GM23248 (cell line): ENCODE results near the gene L1CAM. TPM values are rescaled to one million over a fixed set of nuclear protein-coding genes. Genes with fewer than 3 reads are reported as not detected.
A peak's percentile ranks its signal among the peaks of the same experiment; 100 is the strongest.

Source experiments
- DNase-seq: peaks from one replicate; pipeline ENCODE4 v3.0.0-alpha.2; 2015
- H2AFZ ChIP-seq: fragments of 200-600 bp; sonication (generic); 2 replicates; pipeline ENCODE4 v1.6.1; 2016; ENCODE audit warnings: antibody characterized with exemption
- H3F3A ChIP-seq: fragments of 200-600 bp; sonication (generic); 2 replicates; pipeline ENCODE4 v1.6.1; 2016; ENCODE audit warnings: mild to moderate bottlenecking, antibody characterized with exemption, mixed run types; ENCODE audit not compliant: insufficient read depth
- H3K27ac ChIP-seq: fragments of 200-600 bp; sonication (generic); 2 replicates; pipeline ENCODE4 v1.5.1; 2016; ENCODE audit warnings: mild to moderate bottlenecking
- H3K27me3 ChIP-seq: fragments of 200-600 bp; sonication (generic); replicated peaks from 2 replicates; pipeline ENCODE4 v1.6.1; 2016; ENCODE audit warnings: mild to moderate bottlenecking; ENCODE audit not compliant: insufficient read depth
- H3K36me3 ChIP-seq: fragments of 200-600 bp; sonication (generic); 2 replicates; pipeline ENCODE4 v1.6.1; 2016; ENCODE audit warnings: low read depth, mild to moderate bottlenecking
- H3K4me1 ChIP-seq: fragments of 200-600 bp; sonication (generic); 2 replicates; pipeline ENCODE4 v1.6.1; 2016; ENCODE audit warnings: mild to moderate bottlenecking; ENCODE audit not compliant: insufficient read depth
- H3K4me2 ChIP-seq: fragments of 200-600 bp; sonication (generic); one replicate; pipeline ENCODE4 v1.6.1; 2016; ENCODE audit warnings: mild to moderate bottlenecking; ENCODE audit not compliant: unreplicated experiment
- H3K4me3 ChIP-seq: fragments of 200-600 bp; sonication (generic); 2 replicates; pipeline ENCODE4 v1.5.1; 2016; ENCODE audit warnings: mild to moderate bottlenecking
- H3K79me2 ChIP-seq: fragments of 200-600 bp; sonication (generic); 2 replicates; pipeline ENCODE4 v1.6.1; 2016; ENCODE audit warnings: mild to moderate bottlenecking; ENCODE audit not compliant: insufficient read depth
- H3K9ac ChIP-seq: fragments of 200-600 bp; sonication (generic); 2 replicates; pipeline ENCODE4 v1.6.1; 2016; ENCODE audit warnings: mild to moderate bottlenecking
- H3K9me2 ChIP-seq: fragments of 200-600 bp; sonication (generic); 2 replicates; pipeline ENCODE4 v1.6.1; 2016; ENCODE audit warnings: mixed run types, mild to moderate bottlenecking, moderate library complexity; ENCODE audit not compliant: insufficient read depth
- H3K9me3 ChIP-seq: fragments of 200-600 bp; sonication (generic); one replicate; pipeline ENCODE4 v1.6.1; 2017; ENCODE audit warnings: low read depth
- H4K20me1 ChIP-seq: fragments of 200-600 bp; sonication (generic); 2 replicates; pipeline ENCODE4 v1.6.0; 2016; ENCODE audit not compliant: insufficient read depth
- EZH2 ChIP-seq: fragments of 200-600 bp; sonication (generic); IDR thresholded peaks from 2 replicates; pipeline ENCODE4 v1.6.1; 2018; ENCODE audit warnings: antibody characterized with exemption, mild to moderate bottlenecking; ENCODE audit not compliant: insufficient read depth, poor library complexity, severe bottlenecking
- EZH2phosphoT487 ChIP-seq: fragments of 200-600 bp; sonication (generic); IDR thresholded peaks from 2 replicates; pipeline ENCODE4 v1.6.1; 2018; ENCODE audit warnings: antibody characterized with exemption, moderate library complexity, mild to moderate bottlenecking, low read depth; ENCODE audit not compliant: insufficient read depth
- WGBS, 2 experiments: methylation state at CpG; one replicate each; pipeline ENCODE4 v1.1.6; 2015 to 2017; ENCODE audit warnings: low lambda C conversion rate in 2 of 2, low coverage in 1 of 2; ENCODE audit errors: missing lambda C conversion rate in 2 of 2; 5-methylcytosine and 5-hydroxymethylcytosine counted together
- in situ Hi-C: fragments of 300-500 bp; cut with MboI; formaldehyde crosslinking; loops from 2 replicates; pipeline ENCODE4 v1.15.0; 2020
- polyA plus RNA-seq: library from polyadenylated mRNA; unstranded; fragments of >200 nt; fragmentation: Nextera tagmentation; extraction: Ambion mirVana; gene quantifications from 2 replicates; pipeline ENCODE4 v1.2.1, GENCODE V29; 2016
- total RNA-seq: library from RNA; depleted of rRNA; stranded (reverse); fragments of >200 nt; shearing (Covaris generic); gene quantifications from 2 replicates; pipeline ENCODE4 v1.2.3, GENCODE V29; 2014

Gene L1CAM
- total and polyA plus RNA-seq, 2 experiments from 2014 or later, result 0.38 to 1.9 TPM

DNA sequence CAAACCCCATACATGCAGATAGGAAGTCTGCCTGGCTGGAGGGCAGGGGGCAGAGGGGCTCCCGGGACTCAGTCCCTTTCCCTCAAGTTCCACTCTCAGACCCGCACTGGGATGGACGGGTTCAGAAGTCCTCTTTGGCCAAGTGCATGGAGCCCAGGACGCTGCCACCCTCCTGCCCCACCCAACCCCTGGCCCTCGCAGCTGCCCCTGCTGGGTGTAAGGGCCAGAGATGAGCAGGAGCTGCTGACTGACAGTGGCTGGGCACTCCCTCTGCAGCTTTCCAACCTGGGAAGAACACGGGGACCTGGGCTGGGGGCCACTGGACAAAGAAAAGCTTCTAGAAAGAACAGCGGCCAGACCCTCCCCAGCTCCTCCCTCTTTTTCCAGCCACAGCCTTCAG lies 3.4 kb downstream of the L1CAM start:
- whole genome bisulfite sequencing, 2 experiments, result 33 to 46% methylated on average over 5 to 7 of the region's 7 CpGs
- no peaks in the 10 kb centered on the region for H3F3A ChIP-seq
- no peak overlapping the region for H2AFZ ChIP-seq
- no peak overlapping the region for H3K4me3 ChIP-seq
- no peak overlapping the region for H3K9ac ChIP-seq
- no peak for TF ChIP-seq EZH2
- TF ChIP-seq EZH2phosphoT487, result no peak
- DNase-seq, result no peak
- H3K79me2 ChIP-seq, result no peaks in the 10 kb centered on the region
- H3K4me1 ChIP-seq, result no peaks in the 10 kb centered on the region
- no peaks in the 10 kb centered on the region for H4K20me1 ChIP-seq
- H3K36me3 ChIP-seq, result no peaks in the 10 kb centered on the region
- in situ Hi-C loops, result no loop called here
- no peaks in the 10 kb centered on the region for H3K9me2 ChIP-seq
- H3K27me3 ChIP-seq, result no peaks in the 10 kb centered on the region; the same call in 1 of the 2 replicates
- H3K27ac ChIP-seq, result no peak overlapping the region
- no peak overlapping the region for H3K4me2 ChIP-seq
- no peaks in the 10 kb centered on the region for H3K9me3 ChIP-seq

DNA sequence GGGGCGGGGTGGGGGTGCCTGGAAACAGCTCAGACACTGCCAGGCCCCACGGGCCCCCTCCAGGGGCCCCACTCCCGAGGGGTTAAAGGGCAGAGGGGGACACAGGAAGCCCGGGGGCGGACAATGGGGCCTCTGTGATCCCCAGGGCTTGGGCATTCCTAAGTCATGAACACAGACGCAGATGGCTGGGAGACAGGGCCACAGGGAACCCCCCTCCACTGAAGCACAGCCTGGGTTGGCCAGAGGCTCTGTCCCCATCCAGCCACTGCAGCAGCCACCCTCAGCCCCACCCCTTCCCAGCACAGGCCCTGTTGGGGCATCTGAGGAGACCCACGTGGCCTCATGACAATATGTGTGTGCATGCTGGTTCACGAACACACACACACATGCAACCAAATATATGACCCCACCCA lies 3.9 kb downstream of the L1CAM start:
- in situ Hi-C loops, result no loop called here
- Histone ChIP-seq H3F3A (no peaks in the 10 kb centered on the region), H3K27me3 (no peaks in the 10 kb centered on the region; the same call in 1 of the 2 replicates), H3K36me3 (no peaks in the 10 kb centered on the region), H2AFZ (no peak overlapping the region), H3K27ac (no peak overlapping the region), H3K9me3 (no peaks in the 10 kb centered on the region), H3K9ac (no peak overlapping the region), H4K20me1 (no peaks in the 10 kb centered on the region), H3K79me2 (no peaks in the 10 kb centered on the region), H3K9me2 (no peaks in the 10 kb centered on the region), H3K4me3 (no peak overlapping the region), H3K4me1 (no peaks in the 10 kb centered on the region), H3K4me2 (no peak overlapping the region)
- TF ChIP-seq EZH2, result no peak
- TF ChIP-seq EZH2phosphoT487, result no peak
- DNase-seq, result peak; percentile 20
- WGBS, 2 experiments, result 19 to 38% methylated on average over 4 to 7 of the region's 8 CpGs

DNA sequence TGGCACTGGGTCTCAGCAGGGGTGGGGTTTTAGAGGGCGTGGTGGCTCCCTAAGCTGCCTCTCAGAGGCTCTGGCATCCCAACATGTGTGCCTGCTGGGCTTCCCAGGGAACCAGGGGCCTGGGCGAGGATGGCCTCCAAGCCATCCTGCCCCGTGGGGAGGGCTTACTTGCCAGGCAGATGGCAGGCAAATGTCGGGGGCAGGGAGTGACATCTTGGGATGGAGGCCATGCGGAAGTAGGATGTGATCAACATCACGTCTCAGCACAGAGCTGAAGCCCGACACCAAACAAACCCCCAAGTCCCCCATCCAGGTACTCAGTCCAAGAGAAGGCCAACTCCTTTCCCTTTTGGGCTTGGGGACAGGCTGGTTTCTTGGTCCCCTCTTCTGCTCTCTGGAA lies 4.7 kb downstream of the L1CAM start:
- Histone ChIP-seq H3K4me2 (no peak overlapping the region), H3K9ac (no peak overlapping the region), H3K79me2 (no peaks in the 10 kb centered on the region), H2AFZ (no peak overlapping the region), H3K4me1 (no peaks in the 10 kb centered on the region), H3K9me2 (no peaks in the 10 kb centered on the region), H4K20me1 (no peaks in the 10 kb centered on the region), H3K9me3 (no peaks in the 10 kb centered on the region), H3K27me3 (no peaks in the 10 kb centered on the region; the same call in 1 of the 2 replicates), H3K27ac (no peak overlapping the region), H3F3A (no peaks in the 10 kb centered on the region), H3K4me3 (no peak overlapping the region), H3K36me3 (no peaks in the 10 kb centered on the region)
- WGBS, 2 experiments, result 14 to 24% methylated on average over 4 to 5 of the region's 7 CpGs
- no peak for TF ChIP-seq EZH2phosphoT487
- TF ChIP-seq EZH2, result no peak
- in situ Hi-C loops, result no loop called here
- DNase-seq, result no peak

DNA sequence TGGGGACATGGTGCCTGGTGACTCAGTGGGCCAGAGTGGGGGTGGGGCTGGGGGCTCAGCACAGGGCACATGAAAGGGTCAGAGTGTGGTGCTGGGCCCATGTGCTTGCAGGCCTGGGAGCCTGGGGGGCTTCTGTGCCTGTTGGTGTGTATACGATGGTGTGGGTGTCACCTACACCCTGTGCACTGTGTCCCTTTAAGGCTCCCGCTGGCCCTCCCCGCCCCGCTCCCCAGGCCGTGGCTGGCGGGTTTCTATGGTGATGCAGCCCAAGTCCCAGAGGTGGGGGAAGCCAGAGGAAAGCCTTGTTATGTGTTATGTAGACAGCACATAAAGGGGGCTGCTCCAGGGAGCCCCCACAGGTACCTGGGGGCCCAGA lies 5.5 kb downstream of the L1CAM start:
- in situ Hi-C loops, result no loop called here
- no peaks in the 10 kb centered on the region for H3K36me3 ChIP-seq
- 0% methylated on average over 4 to 6 of the region's 6 CpGs for WGBS, 2 experiments
- no peak overlapping the region for H3K9ac ChIP-seq
- no peaks in the 10 kb centered on the region for H3F3A ChIP-seq
- DNase-seq, result no peak
- TF ChIP-seq EZH2phosphoT487 (no peak), EZH2 (no peak)
- H3K4me2 ChIP-seq, result no peak overlapping the region
- H3K9me2 ChIP-seq, result no peaks in the 10 kb centered on the region
- H3K4me3 ChIP-seq, result no peak overlapping the region
- no peaks in the 10 kb centered on the region for H3K4me1 ChIP-seq
- H3K79me2 ChIP-seq, result no peaks in the 10 kb centered on the region
- H3K27ac ChIP-seq, result no peak overlapping the region
- H4K20me1 ChIP-seq, result no peaks in the 10 kb centered on the region
- H3K9me3 ChIP-seq, result no peaks in the 10 kb centered on the region
- no peak overlapping the region for H2AFZ ChIP-seq
- no peaks in the 10 kb centered on the region; the same call in 1 of the 2 replicates for H3K27me3 ChIP-seq

DNA sequence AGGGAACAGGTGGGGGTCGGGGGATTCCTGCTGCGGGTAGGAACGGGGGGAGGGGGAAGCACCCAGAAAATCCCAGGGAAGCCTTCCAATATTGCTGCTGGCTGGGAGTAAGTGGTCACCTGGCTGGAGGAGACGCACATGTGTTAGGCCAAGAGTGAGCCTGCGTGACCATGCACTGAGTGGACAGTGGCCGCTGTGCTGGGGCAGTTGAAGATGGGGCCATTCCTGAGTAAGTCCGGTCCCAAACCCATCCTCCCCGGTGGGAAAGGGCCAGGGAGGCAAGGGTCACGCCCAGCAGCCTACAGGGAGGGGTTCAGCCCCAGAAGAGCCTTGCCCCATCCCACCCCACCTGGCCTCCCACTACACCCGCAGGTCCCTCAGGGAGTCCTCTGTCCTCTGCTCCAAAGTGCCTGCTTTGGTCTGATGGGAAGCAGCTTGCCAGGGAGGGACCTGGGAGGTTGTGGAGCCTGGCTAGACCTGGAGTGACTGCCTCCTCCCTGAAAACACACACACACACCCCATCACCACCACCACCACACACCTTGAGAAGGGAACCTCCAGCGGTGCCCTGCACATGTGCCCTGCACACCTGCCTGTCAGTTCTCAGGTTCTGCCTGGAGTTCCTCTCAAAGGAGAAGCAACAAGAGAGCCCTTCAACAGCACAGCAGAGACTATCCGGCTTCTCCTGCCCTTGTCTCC lies 6.1 kb downstream of the L1CAM start:
- WGBS, 2 experiments, result 12 to 49% methylated on average over 6 to 9 of the region's 12 CpGs
- H3K4me2 ChIP-seq, result no peak overlapping the region

More for the DNA sequence above, 6.1 kb downstream of the L1CAM start:
- Histone ChIP-seq H3K79me2 (no peaks in the 10 kb centered on the region), H3K4me3 (no peak overlapping the region), H3K27me3 (no peaks in the 10 kb centered on the region; the same call in 1 of the 2 replicates), H3K9me3 (no peaks in the 10 kb centered on the region), H3F3A (no peaks in the 10 kb centered on the region), H3K36me3 (no peaks in the 10 kb centered on the region), H3K4me1 (no peaks in the 10 kb centered on the region), H3K27ac (no peak overlapping the region), H3K9me2 (no peaks in the 10 kb centered on the region), H3K9ac (no peak overlapping the region), H2AFZ (no peak overlapping the region), H4K20me1 (no peaks in the 10 kb centered on the region)
- in situ Hi-C loops, result no loop called here
- no peak for TF ChIP-seq EZH2
- TF ChIP-seq EZH2phosphoT487, result no peak
- DNase-seq, result no peak
